Colonic mucosa (tissue), 4 donors: ENCODE data around the gene PCCA. TPM values are rescaled to one million over a fixed set of nuclear protein-coding genes. Genes with fewer than 3 reads are reported as not detected.

Experiments
- DNase-seq: peaks from one replicate; pipeline ENCODE4 v3.0.0-alpha.2; 2020
- H3K27ac ChIP-seq: fragments of 200-600 bp; one replicate; pipeline ENCODE4 v1.8.0; 2021
- H3K27me3 ChIP-seq: fragments of 200-600 bp; one replicate; pipeline ENCODE4 v1.8.0; 2021
- H3K36me3 ChIP-seq: fragments of 200-600 bp; one replicate; pipeline ENCODE4 v1.8.0; 2021
- H3K4me1 ChIP-seq: fragments of 200-600 bp; one replicate; pipeline ENCODE4 v1.8.0; 2021; ENCODE audit warnings: mild to moderate bottlenecking
- H3K4me3 ChIP-seq: fragments of 200-600 bp; one replicate; pipeline ENCODE4 v1.8.0; 2021
- H3K9ac ChIP-seq, 2 donors: one replicate each; pipeline ENCODE4 v1.7.0; 2013; ENCODE audit warnings: control low read depth in 2 of 2, low read depth in 2 of 2, low read length in 2 of 2
- H3K9me3 ChIP-seq: fragments of 200-600 bp; one replicate; pipeline ENCODE4 v1.8.0; 2021
- CTCF ChIP-seq: fragments of 200-600 bp; IDR thresholded peaks from one replicate; pipeline ENCODE4 v1.8.0; 2022; ENCODE audit warnings: antibody characterized with exemption, mild to moderate bottlenecking
- intact Hi-C: fragments of 100-400 bp; cut with DNase I; formaldehyde crosslinking; loops from one replicate; pipeline ENCODE4 v1.14.1; 2022
- total RNA-seq, 2 donors: library from RNA; stranded (reverse); fragmentation: NEBNext Ultra II Directional in 1 of 2; extraction: Animal tissue kit (Norgen Biotek cat#: 25700) in 1 of 2; gene quantifications; one replicate each; pipeline ENCODE4 v1.2.1, GENCODE V29; 2021
- donor health status: healthy.
- donor health status: DM: no; HTN: no; CAD: no.
- donor health status: DM: no; HTN: no; CAD: no.

Gene PCCA
- total RNA-seq, 2 donors from 2014 or later: 65.5 to 109 TPM

GRCh38 chr13:100506600-100507422 lies 417.9 kb downstream of the PCCA start:
- Histone ChIP-seq H3K9me3 (no peaks in the 10 kb centered on the region), H3K4me1 (no peaks in the 10 kb centered on the region), H3K4me3 (no peak overlapping the region), H3K27ac (no peak overlapping the region), H3K9ac (no peak overlapping the region), H3K27me3 (no peaks in the 10 kb centered on the region), H3K36me3 (no peaks in the 10 kb centered on the region)
- DNase-seq: no peak
- no peak for TF ChIP-seq CTCF
- intact Hi-C loops: no loop called here

GRCh38 chr13:100508455-100508854 lies 419.6 kb downstream of the PCCA start:
- Histone ChIP-seq H3K36me3 (no peaks in the 10 kb centered on the region), H3K9me3 (no peaks in the 10 kb centered on the region), H3K9ac (no peak overlapping the region), H3K4me3 (no peak overlapping the region), H3K4me1 (no peaks in the 10 kb centered on the region), H3K27me3 (no peaks in the 10 kb centered on the region), H3K27ac (no peak overlapping the region)
- intact Hi-C loops: no loop called here
- DNase-seq: no peak
- no peak for TF ChIP-seq CTCF

- Histone ChIP-seq H3K9ac (no peak overlapping the region), H3K9me3 (no peaks in the 10 kb centered on the region), H3K27me3 (no peaks in the 10 kb centered on the region), H3K27ac (no peak overlapping the region), H3K4me1 (no peaks in the 10 kb centered on the region), H3K36me3 (no peaks in the 10 kb centered on the region), H3K4me3 (no peak overlapping the region)
- TF ChIP-seq CTCF: no peak
- DNase-seq: no peak
- intact Hi-C loops: no loop called here
These were observed 420.1 kb downstream of the PCCA start for GRCh38 chr13:100508996-100509395.

- no peak overlapping the region for H3K9ac ChIP-seq
- no peaks in the 10 kb centered on the region for H3K36me3 ChIP-seq
- H3K4me3 ChIP-seq: no peak overlapping the region
- H3K4me1 ChIP-seq: no peaks in the 10 kb centered on the region
- DNase-seq: no peak
- TF ChIP-seq CTCF: no peak
- intact Hi-C loops: loop anchor here (5.0 kb wide), 3 partner anchors 273 to 853 kb away; no protein-coding TSS in a partner anchor
- no peaks in the 10 kb centered on the region for H3K27me3 ChIP-seq
- no peak overlapping the region for H3K27ac ChIP-seq
- no peaks in the 10 kb centered on the region for H3K9me3 ChIP-seq
These were observed 421.5 kb downstream of the PCCA start for GRCh38 chr13:100510208-100510957.

GRCh38 chr13:100511466-100511865 lies 422.6 kb downstream of the PCCA start:
- Histone ChIP-seq H3K4me3 (no peak overlapping the region), H3K9ac (no peak overlapping the region), H3K4me1 (no peaks in the 10 kb centered on the region), H3K9me3 (no peaks in the 10 kb centered on the region), H3K27me3 (no peaks in the 10 kb centered on the region), H3K36me3 (no peaks in the 10 kb centered on the region), H3K27ac (no peak overlapping the region)
- TF ChIP-seq CTCF: no peak
- intact Hi-C loops: loop anchor here (5.0 kb wide), 3 partner anchors 274 to 854 kb away; no protein-coding TSS in a partner anchor
- DNase-seq: no peak
